LNCaP clone FGC (cell line): ENCODE measurements around the gene WDR53.

Source experiments
- DNase-seq: peaks from one replicate; pipeline ENCODE4 v3.0.0-alpha.2; 2011; ENCODE audit warnings: low read depth
- H3K4me3 ChIP-seq: 2 replicates; pipeline ENCODE4 v1.5.1; 2011; ENCODE audit warnings: mild to moderate bottlenecking, low read depth, low read length, control low read depth
- TF ChIP-seq, protein P1 (sequence below): IDR thresholded peaks from 2 replicates; pipeline ENCODE4 v1.5.1; 2012; ENCODE audit warnings: mild to moderate bottlenecking; ENCODE audit not compliant: control insufficient read depth, insufficient read depth; ENCODE audit errors: extremely low read depth

WDR53 gene

GRCh38 chr3:196506687-196507086, 61.7 kb downstream of the WDR53 start:
- H3K4me3 ChIP-seq = no peak overlapping the region
- no peak for DNase-seq
- TF ChIP-seq, protein P1, sequence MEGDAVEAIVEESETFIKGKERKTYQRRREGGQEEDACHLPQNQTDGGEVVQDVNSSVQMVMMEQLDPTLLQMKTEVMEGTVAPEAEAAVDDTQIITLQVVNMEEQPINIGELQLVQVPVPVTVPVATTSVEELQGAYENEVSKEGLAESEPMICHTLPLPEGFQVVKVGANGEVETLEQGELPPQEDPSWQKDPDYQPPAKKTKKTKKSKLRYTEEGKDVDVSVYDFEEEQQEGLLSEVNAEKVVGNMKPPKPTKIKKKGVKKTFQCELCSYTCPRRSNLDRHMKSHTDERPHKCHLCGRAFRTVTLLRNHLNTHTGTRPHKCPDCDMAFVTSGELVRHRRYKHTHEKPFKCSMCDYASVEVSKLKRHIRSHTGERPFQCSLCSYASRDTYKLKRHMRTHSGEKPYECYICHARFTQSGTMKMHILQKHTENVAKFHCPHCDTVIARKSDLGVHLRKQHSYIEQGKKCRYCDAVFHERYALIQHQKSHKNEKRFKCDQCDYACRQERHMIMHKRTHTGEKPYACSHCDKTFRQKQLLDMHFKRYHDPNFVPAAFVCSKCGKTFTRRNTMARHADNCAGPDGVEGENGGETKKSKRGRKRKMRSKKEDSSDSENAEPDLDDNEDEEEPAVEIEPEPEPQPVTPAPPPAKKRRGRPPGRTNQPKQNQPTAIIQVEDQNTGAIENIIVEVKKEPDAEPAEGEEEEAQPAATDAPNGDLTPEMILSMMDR = no peak

DNA sequence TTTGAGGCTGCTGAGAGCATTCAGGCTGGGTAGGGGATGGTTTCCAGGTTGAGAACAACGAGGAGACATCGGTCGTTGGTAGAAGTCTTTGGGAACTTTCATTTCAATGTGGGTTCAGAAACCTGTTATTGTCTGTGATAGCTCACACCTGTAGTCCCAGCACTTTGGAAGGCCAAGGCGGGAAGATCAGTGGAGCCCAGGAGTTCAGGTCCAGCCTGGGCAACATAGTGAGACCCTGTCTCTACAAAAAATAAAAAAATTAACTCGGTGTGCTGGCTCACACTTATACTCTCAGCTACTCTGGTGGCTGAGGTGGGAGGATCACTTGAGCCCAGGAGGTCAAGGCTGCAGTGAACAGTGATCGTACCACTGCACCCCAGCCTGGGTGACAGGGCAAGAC, 63.8 kb downstream of the WDR53 start:
- TF ChIP-seq, protein P1 = no peak
- no peak for DNase-seq
- no peak overlapping the region for H3K4me3 ChIP-seq
